Measurements from ENCODE around the gene OR4D11. TPM values are rescaled to one million over a fixed set of nuclear protein-coding genes. Genes with fewer than 3 reads are reported as not detected.
"Not testable (repeated sequence)": the region's sequence is repeated elsewhere in the genome, so short reads cannot be mapped to it uniquely, and the experiment has no call there.

Gene OR4D11
- total RNA-seq, result not detected

DNA sequence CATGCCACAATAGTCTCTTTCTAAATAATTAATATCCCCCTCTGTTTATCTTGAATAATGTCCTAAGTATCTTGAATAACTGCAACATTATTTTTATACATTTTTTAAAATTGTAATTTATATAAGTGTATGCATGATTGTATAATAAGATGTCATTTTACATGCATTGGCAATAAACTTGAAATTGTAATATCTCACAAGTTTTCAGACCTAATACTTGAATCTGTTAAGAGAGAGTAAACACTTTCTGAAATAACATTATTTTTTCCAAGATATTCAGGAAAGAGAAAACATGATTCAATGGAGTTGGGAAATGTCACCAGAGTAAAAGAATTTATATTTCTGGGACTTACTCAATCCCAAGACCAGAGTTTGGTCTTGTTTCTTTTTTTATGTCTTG lies at the start of gene OR4D11:
TSS of gene OR4D11 (plus strand) at position 301 of the 400 bp plus-strand sequence. CDS start at position 301, 0 bp downstream.
- no peak for DNase-seq (ENCODE audit: low spot score in 2 of 2)
- peak; percentile 28 for FAIRE-seq

DNA sequence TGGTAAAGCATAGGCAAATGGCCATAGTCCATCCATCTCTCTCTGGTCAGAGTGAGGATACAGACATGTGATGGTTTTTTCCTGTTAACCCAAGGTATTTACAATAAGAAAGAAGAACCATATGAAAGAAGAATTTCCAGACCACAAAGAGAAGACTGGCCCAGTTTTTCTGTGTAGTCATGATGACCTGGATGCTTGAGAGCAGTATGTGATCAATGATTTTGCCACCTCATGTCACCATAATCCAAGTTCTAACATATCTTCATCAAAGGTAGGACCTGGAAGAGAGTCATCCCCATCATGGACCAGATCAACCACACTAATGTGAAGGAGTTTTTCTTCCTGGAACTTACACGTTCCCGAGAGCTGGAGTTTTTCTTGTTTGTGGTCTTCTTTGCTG lies 46.7 kb upstream of the OR4D11 start, which contains the start of gene OR4D6:
TSS of gene OR4D6 (plus strand) at position 301 of the 400 bp plus-strand sequence. CDS start at position 301, 0 bp downstream.
- FAIRE-seq (no peak), DNase-seq (ENCODE audit: low spot score in 2 of 2) (no peak)

DNA sequence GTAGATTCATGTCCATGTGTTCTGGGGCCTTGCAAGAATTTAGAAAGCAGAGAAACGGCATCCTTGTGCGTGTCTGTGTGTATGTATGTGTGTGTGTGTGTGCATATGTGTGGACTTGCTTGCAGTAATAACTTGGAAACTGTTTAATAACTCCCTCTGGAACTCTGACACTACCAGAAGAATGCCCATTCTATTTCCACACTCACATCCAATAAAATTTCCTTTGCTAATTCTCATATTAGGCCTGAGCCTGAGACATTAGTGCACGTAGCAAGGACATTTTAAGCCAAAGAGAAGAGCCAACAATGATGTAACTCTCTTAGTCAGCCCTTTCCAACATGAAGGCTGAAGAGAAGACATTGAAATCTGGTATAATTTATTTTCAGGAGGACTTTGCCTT lies 43.5 kb upstream of the OR4D11 start:
- DNase-seq (ENCODE audit: low spot score in 2 of 2) (no peak), FAIRE-seq (no peak)

DNA sequence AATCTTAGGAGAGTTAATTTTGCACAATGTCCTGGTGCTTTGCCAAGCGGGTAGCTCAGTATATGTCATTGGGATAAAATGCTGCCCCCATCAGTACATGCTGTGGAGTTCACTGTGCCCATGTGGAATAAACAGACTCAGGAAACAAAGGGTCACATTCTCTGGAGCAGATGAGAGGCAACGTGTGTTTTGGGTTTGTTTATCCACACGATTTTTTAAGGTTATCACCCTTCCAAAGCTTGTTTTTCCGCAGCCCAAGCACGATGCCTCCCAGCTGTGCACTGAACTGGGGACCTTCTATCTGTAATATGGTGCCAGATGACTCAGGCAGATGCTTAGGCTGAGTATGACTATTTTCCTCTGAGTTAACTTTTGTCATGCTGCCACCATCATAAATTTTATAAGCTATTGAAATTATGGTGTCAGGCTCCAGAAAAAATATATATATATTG lies 40.2 kb upstream of the OR4D11 start:
- FAIRE-seq, result no peak

DNA sequence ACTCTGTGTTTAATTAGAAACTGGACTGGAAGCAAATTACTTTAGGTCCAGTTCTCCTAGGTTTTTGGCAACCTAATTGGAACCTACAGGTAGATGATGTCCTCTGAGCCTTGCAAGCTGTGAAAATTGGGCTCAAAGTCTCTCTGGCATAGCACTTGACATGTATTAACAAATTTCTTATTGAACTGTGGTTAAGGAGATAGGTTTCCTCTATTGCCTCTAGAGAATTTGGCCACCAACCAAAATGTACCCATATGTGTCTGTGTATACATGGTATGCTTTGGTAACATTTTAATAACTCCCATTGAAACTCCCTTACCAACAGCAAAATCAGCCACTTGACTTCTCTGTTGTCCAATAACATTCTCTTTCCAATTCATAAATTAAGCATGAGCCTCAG lies 30.4 kb upstream of the OR4D11 start, which contains the start of gene OR4D10:
TSS of gene OR4D10 (plus strand) at position 301 of the 400 bp plus-strand sequence. CDS start 4,115 bp downstream, outside the sequence.
- FAIRE-seq (no peak), DNase-seq (ENCODE audit: low spot score in 2 of 2) (no peak)

More for the DNA sequence above, 40.2 kb upstream of the OR4D11 start:
- no peak for DNase-seq (ENCODE audit: low spot score in 2 of 2)

DNA sequence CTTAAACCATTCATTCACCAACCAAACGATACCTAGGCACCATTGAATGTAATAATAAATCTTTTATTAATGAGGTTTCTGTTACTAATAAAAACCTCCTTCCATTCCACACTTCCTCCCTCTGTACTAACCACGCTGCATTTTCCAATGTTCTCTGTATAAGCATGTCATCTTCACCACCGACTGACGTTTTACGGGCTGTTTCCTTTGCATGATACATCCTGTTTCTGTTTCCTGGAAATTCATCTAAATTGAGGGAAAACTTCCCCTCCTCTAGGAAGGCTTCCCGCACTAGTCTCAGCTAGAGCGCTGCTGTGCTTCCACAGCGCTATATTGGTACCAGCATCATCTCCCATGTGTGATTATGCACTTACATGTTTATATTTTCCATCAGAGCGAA lies 28.2 kb upstream of the OR4D11 start:
- DNase-seq (ENCODE audit: low spot score in 2 of 2) (no peak), FAIRE-seq (no peak)

DNA sequence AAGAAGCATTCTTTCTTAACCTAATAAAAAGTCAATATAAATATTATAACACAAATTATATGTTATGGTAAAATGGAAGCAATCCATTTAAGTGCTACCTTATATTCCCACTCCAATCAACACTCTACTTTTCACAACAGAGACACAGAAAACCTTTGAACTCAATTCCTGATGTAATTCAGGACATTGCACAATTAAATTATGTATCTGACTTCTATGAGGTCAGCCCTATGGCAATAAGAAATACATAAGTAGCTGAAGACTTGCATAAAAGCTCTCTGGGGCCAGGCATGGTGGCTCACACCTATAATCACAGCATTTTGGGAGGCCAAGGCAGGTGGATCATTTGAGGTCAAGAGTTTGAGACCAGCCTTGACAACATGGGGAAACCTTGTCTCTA lies 23.5 kb upstream of the OR4D11 start:
- no peak for DNase-seq (ENCODE audit: low spot score in 2 of 2)
- FAIRE-seq, result no peak

DNA sequence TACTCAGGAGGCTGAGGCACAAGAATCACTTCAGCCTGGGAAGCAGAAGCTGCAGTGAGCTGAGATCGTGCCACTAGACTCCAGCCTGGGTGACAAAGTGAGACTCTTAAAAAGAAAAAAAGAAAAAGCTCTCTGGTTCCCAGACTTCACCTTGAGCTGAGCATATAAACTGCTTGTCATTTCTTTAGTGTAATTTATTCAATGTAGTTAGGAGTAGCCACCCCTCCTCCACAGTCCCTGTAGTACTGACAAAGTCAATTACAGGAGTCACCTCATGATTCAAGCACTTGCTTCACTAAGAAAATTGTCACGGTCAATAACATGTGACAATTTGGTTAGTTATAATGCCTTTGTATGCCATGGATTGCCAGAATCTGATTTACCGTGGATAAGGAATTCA lies 23.0 kb upstream of the OR4D11 start:
- DNase-seq (ENCODE audit: low spot score in 2 of 2), result no peak
- FAIRE-seq, result no peak

DNA sequence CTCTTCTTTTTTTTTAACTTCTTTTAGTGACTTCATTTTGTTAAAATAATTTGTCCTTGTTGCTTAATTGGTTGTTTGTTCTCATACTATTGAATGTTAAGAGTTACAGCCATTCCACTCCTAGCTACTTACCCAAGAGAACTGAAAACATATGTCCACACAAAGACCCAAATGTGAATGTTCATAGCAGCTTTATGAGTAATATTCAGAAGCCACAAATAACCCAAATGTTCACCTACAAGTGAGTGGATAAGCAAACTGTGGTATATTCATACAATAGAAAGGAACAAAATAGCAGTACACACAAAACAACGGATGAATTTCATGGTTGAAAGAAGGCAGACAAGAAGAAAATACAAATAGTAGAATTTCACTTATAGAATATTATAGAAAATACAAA lies 1.4 kb upstream of the OR4D11 start:
- DNase-seq (ENCODE audit: low spot score in 2 of 2) (no peak), FAIRE-seq (no peak)

DNA sequence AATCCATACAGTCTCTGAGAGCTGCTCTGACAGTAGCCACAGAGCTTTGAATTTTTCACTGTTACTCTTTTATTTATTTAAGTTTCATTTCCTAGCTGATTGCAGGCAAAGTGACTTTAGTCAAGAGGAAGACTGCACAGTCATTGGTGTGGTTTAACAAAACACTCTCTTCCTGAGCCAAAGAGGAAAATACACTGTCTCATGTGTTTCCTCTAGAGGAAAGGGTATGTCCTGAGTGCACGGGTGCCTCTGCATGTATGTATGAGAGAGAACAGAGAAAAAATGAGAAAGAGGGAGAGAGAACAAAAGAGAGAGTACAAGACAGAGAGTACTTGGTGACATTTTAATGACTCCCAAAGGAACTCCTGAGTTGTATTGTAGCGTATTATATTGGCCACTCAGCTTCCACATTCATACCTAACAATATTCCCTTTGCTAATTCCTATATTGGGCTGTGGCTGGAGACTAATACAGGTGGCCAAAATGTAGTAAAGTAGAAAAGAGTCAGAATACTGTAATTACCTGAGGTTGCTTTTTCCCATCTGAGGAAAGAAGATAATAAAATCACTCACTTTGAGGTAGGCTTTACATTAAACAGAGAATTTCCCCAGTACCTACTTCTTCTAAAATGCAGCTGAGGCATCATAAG lies 7.7 kb downstream of the OR4D11 start, which contains the start of gene OR4D9:
TSS of gene OR4D9 (plus strand) at position 599 of the 649 bp plus-strand sequence. CDS start 3,374 bp downstream, outside the sequence.
- DNase-seq (ENCODE audit: low spot score in 2 of 2) (no peak), FAIRE-seq (no peak)

DNA sequence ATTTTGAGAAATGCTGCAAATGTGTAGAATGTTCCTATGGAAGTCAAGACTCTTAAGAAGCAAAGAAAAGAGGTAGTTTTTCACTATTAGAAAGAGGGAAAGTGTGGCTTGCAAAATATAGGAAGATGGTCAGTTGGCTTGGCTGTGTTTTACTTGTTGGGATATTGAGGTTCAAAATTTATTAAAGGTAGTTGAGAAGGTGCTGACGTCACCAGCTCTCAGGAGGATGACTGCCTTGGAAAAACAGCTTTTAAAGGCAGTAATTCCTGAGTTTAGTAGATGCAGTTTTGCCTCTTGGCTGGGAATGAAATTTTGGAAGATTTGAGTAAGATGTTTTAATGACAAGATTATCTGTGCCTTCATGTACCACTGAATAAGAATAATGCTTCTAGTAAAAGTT lies 8.3 kb downstream of the OR4D11 start:
- DNase-seq (ENCODE audit: low spot score in 2 of 2), result no peak
- no peak for FAIRE-seq

DNA sequence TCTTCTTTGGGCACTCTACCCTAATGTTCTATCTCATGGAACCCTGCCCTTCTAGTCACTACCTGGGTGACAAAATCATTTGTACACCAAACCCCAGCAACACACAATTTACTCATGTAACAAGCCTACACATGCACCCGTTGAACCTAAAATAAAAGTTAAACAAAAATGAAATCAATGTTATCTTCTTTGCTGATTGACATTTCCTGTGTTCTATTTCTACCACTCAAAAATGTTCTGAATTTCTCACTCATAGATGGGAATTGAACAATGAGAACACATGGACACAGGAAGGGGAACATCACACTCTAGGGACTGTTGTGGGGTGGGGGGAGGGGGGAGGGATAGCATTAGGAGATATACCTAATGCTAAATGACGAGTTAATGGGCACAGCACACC lies 16.8 kb downstream of the OR4D11 start:
- not testable (repeated sequence) for DNase-seq (ENCODE audit: low spot score in 2 of 2); FAIRE-seq

DNA sequence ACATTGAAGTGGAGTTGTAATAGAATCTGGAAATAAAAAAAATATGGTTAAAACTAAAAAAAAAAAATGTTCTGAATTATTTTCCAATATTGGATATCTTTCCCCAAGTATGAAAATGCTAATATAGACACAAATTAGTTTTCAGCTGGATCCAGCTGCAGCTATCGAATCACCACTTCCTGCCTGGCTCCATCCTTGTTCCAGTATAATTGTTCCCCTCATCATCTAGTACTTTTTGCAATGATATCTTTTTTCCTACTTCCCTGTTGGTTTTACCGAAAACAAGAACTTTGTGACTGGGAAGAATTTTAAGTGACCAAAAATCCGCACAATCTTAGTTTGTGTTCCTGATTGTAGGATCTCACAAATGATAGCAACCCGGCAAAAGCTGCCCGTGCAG lies 17.4 kb downstream of the OR4D11 start:
- FAIRE-seq, result no peak
- DNase-seq (ENCODE audit: low spot score in 2 of 2), result no peak

DNA sequence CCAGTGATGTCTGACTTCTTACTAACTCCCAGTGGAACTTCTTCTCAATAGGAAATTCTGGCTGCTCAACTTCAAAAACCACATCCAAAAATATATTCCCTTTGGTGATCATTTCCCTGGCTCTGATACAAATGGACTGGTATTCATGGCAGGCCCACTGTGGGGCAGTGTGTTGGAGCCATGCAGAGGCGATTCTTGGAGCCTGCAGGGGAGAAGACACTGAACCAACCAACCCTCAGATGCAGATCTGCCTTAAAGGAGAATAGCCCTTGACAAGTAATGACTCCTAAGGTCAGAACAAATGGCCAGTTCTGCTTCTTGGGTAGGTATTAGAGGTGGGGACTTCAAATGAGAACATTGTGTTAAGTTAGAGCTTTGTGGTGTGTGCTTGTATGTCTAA lies 20.2 kb downstream of the OR4D11 start:
- DNase-seq (ENCODE audit: low spot score in 2 of 2) (no peak), FAIRE-seq (no peak)

DNA sequence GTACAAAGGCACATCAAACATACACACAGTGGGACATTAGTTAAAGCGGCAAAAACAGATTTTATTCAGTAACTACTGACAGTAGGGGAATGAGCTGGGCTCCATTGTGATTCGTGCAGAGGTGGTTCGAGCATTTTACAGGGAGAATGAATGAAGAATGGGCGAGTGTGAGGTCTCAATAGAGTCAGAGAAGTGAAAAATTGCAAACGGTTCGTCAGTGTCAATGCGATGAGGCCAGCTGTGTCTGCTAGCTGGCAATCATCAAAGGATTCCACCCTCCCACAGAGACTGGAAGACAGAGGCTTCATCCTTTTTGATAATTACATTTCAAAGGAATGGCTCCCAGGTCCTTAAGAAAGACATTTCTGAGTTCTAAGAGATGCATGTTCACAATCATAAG lies 25.3 kb downstream of the OR4D11 start:
- FAIRE-seq (no peak), DNase-seq (ENCODE audit: low spot score in 2 of 2) (no peak)

DNA sequence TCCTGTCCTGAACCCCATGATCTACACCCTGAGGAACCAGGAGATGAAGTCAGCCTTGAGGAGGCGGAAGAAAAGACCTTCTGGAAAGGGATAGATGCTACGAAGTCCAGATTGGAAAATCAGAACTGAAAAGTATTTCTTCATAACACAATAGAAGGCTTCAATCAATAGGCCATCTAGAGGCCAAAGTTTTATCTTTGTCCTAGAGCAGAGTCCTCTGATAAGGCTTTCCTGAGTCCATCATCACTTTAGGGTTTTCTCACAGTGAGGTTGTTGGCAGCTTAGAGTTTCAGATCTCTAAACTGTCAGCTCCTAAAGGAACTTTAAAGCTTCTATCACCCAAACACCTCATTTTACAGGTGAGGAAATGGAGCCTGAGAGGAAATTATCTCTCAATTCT lies 29.2 kb downstream of the OR4D11 start:
- DNase-seq (ENCODE audit: low spot score in 2 of 2), result no peak
- FAIRE-seq, result no peak

DNA sequence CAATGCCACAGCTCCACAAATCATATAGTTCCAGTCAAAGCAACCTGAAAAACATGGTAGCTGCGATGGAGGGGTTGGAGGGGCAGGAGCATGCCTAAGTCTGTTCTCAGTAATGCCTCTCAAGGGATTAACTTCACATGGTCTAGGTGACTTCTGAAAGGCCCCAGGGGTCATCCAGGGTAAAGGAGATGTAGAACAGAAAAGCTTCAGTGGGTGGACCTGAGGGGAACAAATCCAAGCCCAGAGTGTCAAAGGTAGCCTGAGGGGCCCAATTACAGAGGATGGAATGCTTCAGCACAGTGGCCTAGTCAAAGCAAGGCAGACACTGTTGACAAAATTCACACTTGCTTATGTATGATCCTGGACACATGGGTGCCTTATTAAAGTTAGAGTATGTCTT lies 31.3 kb downstream of the OR4D11 start:
- no peak for DNase-seq (ENCODE audit: low spot score in 2 of 2)
- no peak for FAIRE-seq

DNA sequence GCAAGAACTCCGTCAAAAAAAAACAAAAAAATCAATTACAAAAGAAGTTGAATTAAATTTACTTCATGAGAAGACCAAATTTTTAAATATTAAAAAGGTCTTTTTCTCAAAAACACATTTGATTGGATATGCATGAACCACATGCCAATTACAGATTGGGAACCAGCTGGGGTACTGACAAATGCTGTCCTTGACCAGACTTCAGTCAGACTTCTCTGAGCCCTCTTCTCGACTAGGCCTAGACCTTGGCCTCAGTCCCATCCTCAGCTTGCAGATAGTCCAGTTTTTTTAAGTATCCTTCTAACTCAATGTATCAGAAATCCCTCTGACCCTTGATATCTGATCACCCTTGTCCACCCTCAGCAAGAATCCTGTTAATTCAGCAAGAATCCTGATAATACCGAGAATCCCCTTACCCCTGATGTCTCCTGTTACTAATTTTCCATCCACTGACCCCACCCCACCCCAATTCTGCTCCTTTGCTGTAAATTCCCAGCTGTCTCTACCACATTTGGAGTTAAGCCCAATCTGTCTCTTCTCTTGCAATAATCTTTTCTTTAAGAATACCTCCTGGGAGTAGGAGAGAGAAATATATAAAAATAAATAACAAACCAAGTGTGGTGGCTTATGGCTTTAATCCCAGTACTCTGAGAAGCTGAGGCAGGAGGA lies 38.9 kb downstream of the OR4D11 start:
- no peak for DNase-seq (ENCODE audit: low spot score in 2 of 2)
- no peak for FAIRE-seq

DNA sequence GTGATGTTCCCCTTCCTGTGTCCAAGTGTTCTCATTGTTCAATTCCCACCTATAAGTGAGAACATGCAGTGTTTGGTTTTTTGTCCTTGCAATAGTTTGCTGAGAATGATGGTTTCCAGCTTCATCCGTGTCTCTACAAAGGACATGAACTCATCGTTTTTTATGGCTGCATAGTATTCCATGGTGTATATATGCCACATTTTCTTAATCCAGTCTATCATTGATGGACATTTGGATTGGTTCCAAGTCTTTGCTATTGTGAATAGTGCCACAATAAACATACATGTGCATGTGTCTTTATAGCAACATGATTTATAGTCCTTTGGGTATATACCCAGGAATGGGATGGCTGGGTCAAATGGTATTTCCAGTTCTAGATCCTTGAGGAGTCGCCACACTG lies 40.3 kb downstream of the OR4D11 start:
- FAIRE-seq; DNase-seq (ENCODE audit: low spot score in 2 of 2): not testable (repeated sequence)

DNA sequence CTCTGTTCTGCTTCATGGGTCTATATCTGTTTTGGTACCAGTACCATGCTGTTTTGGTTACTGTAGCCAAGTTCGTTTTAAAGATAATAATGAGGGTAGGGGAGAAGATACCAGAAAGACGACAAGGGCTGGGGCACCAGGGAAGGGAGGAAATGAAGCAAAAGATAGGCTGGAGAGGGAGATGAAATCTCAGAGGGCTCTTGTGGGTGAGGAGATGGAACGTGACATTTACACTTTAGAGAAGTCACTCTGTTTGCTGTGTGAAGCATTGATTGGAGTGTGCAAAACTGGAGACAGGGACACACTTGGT lies 41.4 kb downstream of the OR4D11 start:
- FAIRE-seq (no peak), DNase-seq (ENCODE audit: low spot score in 2 of 2) (no peak)

DNA sequence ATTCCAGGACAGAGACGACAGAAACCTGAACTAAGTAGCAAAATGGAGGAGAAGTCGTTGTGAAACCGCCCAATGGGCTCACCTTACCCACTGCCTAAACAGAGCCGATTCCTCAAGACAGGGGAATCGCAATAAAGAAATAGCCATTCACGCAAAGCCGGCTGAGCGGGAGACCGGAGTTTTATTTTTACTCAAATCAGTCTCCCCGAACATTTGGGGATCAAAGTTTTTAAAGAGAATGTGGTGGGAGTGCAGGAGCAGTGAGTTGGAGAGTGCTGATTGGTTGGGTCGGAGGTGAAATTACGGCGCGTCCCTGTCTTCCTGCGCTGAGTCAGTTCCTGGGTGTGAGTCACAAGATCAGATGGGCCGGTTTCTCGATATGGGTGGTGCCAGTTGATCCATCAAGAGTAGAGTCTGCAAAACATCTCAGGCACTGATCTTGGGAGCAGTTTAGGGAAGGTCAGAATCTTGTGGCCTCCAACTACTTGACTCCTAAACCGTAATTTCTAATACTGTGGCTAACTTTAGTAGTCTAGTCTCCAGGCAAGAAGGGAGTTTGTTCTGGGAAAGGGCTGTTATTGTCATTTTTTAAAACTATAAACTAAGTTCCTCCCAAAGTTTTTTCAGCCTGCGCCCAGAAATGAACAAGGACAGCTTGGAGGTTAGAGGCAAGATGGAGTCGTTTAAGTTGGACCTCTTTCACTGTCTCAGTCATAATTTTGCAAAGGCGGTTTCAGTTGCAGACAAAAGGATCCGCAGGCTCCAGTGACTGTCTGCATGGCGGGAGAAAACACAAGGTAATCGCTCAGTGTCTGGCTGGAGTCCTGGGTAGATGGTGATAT lies 42.0 kb downstream of the OR4D11 start:
- FAIRE-seq (no peak), DNase-seq (ENCODE audit: low spot score in 2 of 2) (no peak)
